Cardiac muscle cell (in vitro differentiated cells and primary cell): ENCODE data around the gene KRT1. TPM values are rescaled to one million over a fixed set of nuclear protein-coding genes. Genes with fewer than 3 reads are reported as not detected.

Experiments
- DNase-seq, 2 donors: peaks; one replicate each; pipeline versions ENCODE4 v3.0.0 to v3.0.0-alpha.2; 2010 to 2017; ENCODE audit warnings: low read depth in 1 of 2, low spot score in 1 of 2
- H3K27ac ChIP-seq: fragments of 200-600 bp; sonication (generic); 2 replicates; pipeline ENCODE4 v1.5.1; 2016
- H3K27me3 ChIP-seq: fragments of 200-600 bp; sonication (generic); 2 replicates; pipeline ENCODE4 v1.6.0; 2016; ENCODE audit warnings: control low read depth
- H3K36me3 ChIP-seq: fragments of 200-600 bp; sonication (generic); 2 replicates; pipeline ENCODE4 v1.5.1; 2016; ENCODE audit warnings: control low read depth
- H3K4me1 ChIP-seq: fragments of 200-600 bp; sonication (generic); 2 replicates; pipeline ENCODE4 v1.8.1; 2017; ENCODE audit warnings: low read depth, mild to moderate bottlenecking, mixed run types
- H3K4me3 ChIP-seq: fragments of 200-600 bp; sonication (generic); 2 replicates; pipeline ENCODE4 v1.5.1; 2016; ENCODE audit warnings: mild to moderate bottlenecking
- H3K9me3 ChIP-seq: fragments of 200-600 bp; sonication (generic); 2 replicates; pipeline ENCODE4 v1.5.1; 2017; ENCODE audit warnings: low read depth, mild to moderate bottlenecking, control low read depth
- polyA plus RNA-seq: library from polyadenylated mRNA; unstranded; fragments of >200 nt; fragmentation: Nextera tagmentation; extraction: Ambion mirVana; gene quantifications from 2 replicates; pipeline ENCODE4 v1.2.1, GENCODE V29; 2016
- total RNA-seq: library from RNA; depleted of rRNA; stranded (reverse); fragments of >200 nt; gene quantifications from 2 replicates; pipeline ENCODE4 v1.2.3, GENCODE V29; 2016
- TF ChIP-seq, protein P1 (sequence below): IDR thresholded peaks from 2 replicates; pipeline ENCODE4 v1.5.1; 2012; ENCODE audit warnings: low read depth, mild to moderate bottlenecking, low read length

Gene KRT1
- total RNA-seq (not detected in 2 replicates), polyA plus RNA-seq (not detected in 2 replicates)

DNA sequence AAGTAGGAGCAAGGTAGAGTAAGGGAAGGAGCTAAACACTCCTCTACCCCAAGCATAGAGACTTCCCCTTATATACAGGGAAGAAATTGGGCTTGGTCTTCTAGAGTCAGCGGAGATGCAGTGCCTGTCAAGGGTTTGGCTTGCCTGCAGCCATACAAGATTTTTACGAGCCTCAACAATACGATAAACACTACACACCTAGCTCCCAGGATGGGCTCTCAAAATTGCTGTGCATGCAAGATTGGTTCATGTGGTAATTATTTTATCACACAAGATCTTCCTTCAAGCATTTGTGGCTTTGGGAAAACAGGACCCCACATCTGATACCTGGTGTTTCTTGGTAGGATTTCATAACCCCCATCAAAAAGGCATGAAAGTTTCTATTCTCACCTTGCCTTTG, at the start of gene KRT1:
Gene KRT1 (minus strand): TSS at position 45 of the 400 bp plus-strand sequence. CDS start 59 bp downstream, outside the sequence.
- Histone ChIP-seq H3K9me3 (no peaks in the 10 kb centered on the region), H3K4me1 (no peaks in the 10 kb centered on the region), H3K36me3 (no peaks in the 10 kb centered on the region), H3K4me3 (no peak within 1 kb of the TSS), H3K27me3 (peaks cover 54% of the 10 kb centered on the region), H3K27ac (no peak within 1 kb of the TSS)
- TF ChIP-seq, protein P1, sequence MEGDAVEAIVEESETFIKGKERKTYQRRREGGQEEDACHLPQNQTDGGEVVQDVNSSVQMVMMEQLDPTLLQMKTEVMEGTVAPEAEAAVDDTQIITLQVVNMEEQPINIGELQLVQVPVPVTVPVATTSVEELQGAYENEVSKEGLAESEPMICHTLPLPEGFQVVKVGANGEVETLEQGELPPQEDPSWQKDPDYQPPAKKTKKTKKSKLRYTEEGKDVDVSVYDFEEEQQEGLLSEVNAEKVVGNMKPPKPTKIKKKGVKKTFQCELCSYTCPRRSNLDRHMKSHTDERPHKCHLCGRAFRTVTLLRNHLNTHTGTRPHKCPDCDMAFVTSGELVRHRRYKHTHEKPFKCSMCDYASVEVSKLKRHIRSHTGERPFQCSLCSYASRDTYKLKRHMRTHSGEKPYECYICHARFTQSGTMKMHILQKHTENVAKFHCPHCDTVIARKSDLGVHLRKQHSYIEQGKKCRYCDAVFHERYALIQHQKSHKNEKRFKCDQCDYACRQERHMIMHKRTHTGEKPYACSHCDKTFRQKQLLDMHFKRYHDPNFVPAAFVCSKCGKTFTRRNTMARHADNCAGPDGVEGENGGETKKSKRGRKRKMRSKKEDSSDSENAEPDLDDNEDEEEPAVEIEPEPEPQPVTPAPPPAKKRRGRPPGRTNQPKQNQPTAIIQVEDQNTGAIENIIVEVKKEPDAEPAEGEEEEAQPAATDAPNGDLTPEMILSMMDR = no peak
- no peak for DNase-seq

DNA sequence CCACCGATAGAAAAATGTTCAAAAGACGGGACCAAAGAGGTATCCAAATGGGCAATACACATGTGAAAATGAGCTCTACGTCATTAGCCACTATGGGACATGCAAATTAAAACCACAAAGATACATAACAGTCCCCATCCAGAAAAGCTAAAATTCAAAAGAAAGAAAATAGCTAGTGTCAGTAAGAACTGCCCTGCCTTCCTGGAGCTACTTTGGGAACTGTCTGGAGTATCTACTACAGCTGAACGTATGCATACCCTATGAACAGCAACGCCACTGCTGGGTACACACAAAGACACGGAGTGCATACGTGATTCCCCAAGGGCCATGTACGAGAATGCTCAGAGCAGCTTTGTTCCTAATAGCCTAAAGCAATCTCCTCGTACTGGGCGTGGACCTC, 48.9 kb upstream of the KRT1 start:
- H3K9me3 ChIP-seq = no peaks in the 10 kb centered on the region
- H3K4me1 ChIP-seq = no peaks in the 10 kb centered on the region
- TF ChIP-seq, protein P1 = no peak
- no peak overlapping the region for H3K4me3 ChIP-seq
- no peak for DNase-seq
- H3K36me3 ChIP-seq = no peaks in the 10 kb centered on the region
- peaks cover 38% of the 10 kb centered on the region for H3K27me3 ChIP-seq
- H3K27ac ChIP-seq = no peak overlapping the region

DNA sequence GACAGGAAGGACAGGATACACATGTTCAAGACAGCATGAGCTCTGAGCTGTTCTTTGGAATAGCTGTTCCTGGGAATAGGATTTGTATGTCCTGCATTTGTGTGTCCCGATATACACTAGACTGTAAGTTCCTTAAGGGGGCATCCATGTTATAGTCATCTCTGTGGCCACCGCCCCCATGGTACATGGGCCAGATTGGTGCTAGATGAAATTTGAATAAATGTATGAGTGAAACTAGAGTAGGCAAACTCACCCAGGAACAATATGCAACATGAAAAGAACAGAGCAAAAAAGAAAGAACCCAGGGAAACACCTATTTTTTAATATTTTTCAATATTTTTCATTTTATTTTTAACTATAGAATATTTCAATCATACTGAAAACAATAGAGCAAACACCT, 48.2 kb upstream of the KRT1 start:
- H3K27me3 ChIP-seq = peaks cover 38% of the 10 kb centered on the region
- no peak overlapping the region for H3K4me3 ChIP-seq
- no peak overlapping the region for H3K27ac ChIP-seq
- TF ChIP-seq, protein P1 = no peak
- no peaks in the 10 kb centered on the region for H3K4me1 ChIP-seq
- H3K36me3 ChIP-seq = no peaks in the 10 kb centered on the region
- no peaks in the 10 kb centered on the region for H3K9me3 ChIP-seq
- DNase-seq = no peak

DNA sequence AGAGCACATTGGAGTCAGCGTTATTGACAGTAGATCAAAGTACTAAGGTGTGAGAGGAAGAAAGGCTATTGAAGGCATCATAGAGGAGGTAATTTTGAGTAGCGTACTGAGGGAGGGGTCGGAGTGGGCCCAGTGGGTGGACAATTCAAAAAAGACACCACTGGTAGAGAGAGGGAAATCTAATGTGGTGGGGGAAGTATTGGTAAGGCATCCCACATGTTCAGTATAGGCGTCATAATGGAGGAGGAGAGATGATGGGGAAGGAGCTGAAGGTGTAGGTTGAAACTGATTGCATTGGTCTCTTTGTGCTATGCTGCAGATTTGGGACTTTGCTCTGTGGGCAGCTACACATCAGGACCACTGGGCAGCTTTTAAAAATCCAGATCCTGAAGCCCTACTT, 46.8 kb upstream of the KRT1 start:
- DNase-seq = no peak
- Histone ChIP-seq H3K4me1 (no peaks in the 10 kb centered on the region), H3K36me3 (no peaks in the 10 kb centered on the region), H3K27ac (no peak overlapping the region), H3K27me3 (peaks cover 42% of the 10 kb centered on the region), H3K9me3 (no peaks in the 10 kb centered on the region), H3K4me3 (no peak overlapping the region)
- TF ChIP-seq, protein P1 = no peak

DNA sequence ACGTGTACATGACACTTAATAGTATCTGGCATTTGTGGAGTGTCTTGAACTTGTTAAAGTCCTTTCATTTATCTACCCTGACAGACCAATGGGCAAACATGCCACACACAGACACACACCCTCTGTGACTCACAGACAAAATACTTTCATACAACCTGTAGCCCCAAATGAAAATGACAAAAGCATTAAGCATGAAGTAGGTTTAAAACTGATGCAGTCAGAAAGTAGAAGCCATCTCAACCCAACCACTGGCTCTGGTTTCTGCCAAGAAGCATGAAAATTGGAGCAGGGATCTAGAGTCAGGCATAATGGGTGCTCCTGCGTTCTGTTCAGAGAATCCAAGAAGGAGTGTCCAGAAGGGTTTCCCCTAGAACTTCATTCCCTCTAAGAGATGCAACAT, 46.2 kb upstream of the KRT1 start:
- no peak for DNase-seq
- no peak overlapping the region for H3K27ac ChIP-seq
- H3K27me3 ChIP-seq = peaks cover 42% of the 10 kb centered on the region
- no peaks in the 10 kb centered on the region for H3K4me1 ChIP-seq
- TF ChIP-seq, protein P1 = no peak
- H3K36me3 ChIP-seq = no peaks in the 10 kb centered on the region
- H3K9me3 ChIP-seq = no peaks in the 10 kb centered on the region
- no peak overlapping the region for H3K4me3 ChIP-seq

DNA sequence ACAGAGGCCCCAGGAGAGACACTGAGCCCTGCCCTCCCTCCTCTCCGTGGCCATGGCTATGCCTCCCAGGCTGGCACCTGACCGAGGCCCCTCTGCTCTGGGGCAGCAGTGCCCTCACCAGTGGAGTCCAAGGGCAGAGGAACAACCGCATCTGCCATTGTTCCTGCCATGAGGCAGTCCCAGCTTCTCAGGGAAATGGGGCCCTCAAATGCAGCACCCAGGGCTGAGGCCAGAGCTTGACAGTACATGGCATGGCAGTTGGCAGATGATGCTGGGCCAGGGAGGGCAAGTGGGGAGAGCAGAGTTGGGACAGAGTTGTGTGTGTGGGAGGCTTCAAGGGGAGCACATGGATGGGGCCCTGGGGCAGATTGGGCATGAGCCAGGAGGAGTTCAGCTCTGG, 44.2 kb upstream of the KRT1 start:
- H3K27ac ChIP-seq = no peak overlapping the region
- H3K4me1 ChIP-seq = no peaks in the 10 kb centered on the region
- TF ChIP-seq, protein P1 = no peak
- DNase-seq = no peak
- H3K9me3 ChIP-seq = no peaks in the 10 kb centered on the region
- no peaks in the 10 kb centered on the region for H3K36me3 ChIP-seq
- no peak overlapping the region for H3K4me3 ChIP-seq
- peaks cover 37% of the 10 kb centered on the region for H3K27me3 ChIP-seq
